Measurements from ENCODE around the gene ABI3. TPM values are rescaled to one million over a fixed set of nuclear protein-coding genes. Genes with fewer than 3 reads are reported as not detected.

Gene ABI3
- total RNA-seq, 2 experiments from 2014 or later = 18.7 to 18.9 TPM

DNA sequence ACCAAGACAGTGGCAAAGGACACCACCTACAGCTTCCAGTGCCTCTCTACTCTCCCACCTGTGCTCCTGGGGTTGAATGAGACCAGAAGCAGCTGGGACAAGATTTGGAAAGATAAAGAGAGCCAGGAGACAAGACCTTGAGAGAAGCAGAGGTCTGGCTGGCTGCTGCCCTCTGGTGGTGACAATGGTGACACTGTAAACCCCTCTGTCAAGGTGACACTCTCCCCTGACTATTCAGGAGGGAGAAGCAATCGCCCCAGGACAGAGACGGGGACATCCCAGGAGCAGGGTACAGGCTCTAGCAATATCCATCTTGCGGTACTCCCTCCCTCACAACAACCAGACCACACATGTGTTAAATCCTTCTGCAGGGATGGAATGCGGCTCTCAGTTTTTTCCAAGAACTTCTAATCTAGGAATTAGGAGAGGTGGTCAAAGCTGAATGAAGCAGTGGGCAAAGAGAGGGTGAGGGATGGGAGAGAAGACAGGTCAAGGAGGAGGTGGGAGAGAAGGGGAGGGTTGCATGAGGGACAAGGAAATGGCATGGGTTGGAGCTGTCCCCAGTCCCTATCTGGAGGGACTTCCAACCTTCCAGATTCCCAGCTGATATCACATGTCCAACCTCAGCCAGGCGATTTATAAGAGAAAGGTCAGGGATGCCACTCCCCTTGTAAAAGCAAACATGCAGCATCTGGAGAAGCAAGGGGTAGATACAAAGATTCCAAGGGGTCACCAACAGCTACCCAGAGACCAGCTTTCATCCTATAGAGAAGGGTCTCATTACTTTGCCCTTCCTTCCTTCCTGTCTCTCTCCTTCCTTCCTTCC lies 17.1 kb downstream of the ABI3 start:
- Mint-ChIP-seq H3K36me3 (ENCODE audit: low read depth) (peaks cover 3% of the 10 kb centered on the region), H3K4me1 (ENCODE audit: low read depth) (peaks cover 23% of the 10 kb centered on the region), H3K4me3 (no peak overlapping the region), H3K27ac (no peak overlapping the region), H3K27me3 (ENCODE audit: low read depth) (peaks cover 26% of the 10 kb centered on the region), H3K9me3 (no peaks in the 10 kb centered on the region)
- DNase-seq = peak; percentile 91
- CTCF ChIA-PET = interaction anchor here (0.6 to 6.2 kb wide), 24 partner anchors 8 to 480 kb away, joined by 3 to 117 read pairs (median 4); no protein-coding TSS in a partner anchor
- intact Hi-C loops (cut with micrococcal nuclease) = loop anchor here (1.0 to 5.0 kb wide), 3 partner anchors 17 to 160 kb away; partner anchors contain the start of genes ABI3 and GNGT2

DNA sequence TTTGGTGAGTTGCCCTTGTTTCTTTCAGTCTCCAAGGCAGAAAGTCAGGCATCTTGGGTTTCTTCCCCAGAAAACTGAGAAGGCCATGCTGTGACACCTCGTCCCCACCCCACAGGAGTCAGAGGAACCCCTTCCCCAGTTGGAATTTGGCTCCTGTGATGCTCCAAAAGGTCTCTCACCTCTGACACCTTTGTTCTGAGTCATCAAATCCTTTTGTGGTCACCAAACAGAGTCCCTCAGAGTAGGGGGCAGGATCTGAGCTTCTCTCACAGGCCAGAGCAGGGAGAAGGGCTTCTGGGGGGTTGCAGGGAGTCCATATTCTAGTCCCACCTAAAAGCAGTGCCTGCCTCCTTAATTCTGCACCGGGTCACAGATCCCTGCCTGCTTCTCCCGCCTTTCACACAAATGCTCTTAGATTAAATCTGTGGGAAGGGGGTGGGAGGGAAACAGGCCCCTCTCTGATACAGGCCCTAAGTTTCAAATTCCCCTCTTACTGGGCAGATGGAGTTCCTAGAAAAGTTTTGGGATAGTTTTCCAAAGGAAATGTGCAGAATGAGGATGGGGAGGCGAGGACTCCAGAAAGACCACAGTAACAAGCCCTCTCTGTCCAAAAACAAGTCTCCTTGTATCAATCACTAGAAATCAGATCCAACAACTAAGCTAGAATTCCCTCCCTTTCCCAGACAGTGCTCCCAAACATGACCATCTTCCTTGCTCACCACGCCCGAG lies 18.7 kb downstream of the ABI3 start:
- no peak for DNase-seq
- H3K4me3 Mint-ChIP-seq = peak overlapping the region; percentile 42
- intact Hi-C loops (cut with micrococcal nuclease) = loop anchor here (5.0 kb wide), 1 partner anchor 158 kb away; no protein-coding TSS in a partner anchor
- H3K36me3 Mint-ChIP-seq (ENCODE audit: low read depth) = no peaks in the 10 kb centered on the region
- H3K27ac Mint-ChIP-seq = no peak overlapping the region
- H3K27me3 Mint-ChIP-seq (ENCODE audit: low read depth) = peaks cover 26% of the 10 kb centered on the region
- peaks cover 11% of the 10 kb centered on the region for H3K4me1 Mint-ChIP-seq (ENCODE audit: low read depth)
- no peaks in the 10 kb centered on the region for H3K9me3 Mint-ChIP-seq
- CTCF ChIA-PET = interaction anchor here (0.6 to 6.2 kb wide), 7 partner anchors 14 to 139 kb away, joined by 3 to 117 read pairs (median 6); no protein-coding TSS in a partner anchor

DNA sequence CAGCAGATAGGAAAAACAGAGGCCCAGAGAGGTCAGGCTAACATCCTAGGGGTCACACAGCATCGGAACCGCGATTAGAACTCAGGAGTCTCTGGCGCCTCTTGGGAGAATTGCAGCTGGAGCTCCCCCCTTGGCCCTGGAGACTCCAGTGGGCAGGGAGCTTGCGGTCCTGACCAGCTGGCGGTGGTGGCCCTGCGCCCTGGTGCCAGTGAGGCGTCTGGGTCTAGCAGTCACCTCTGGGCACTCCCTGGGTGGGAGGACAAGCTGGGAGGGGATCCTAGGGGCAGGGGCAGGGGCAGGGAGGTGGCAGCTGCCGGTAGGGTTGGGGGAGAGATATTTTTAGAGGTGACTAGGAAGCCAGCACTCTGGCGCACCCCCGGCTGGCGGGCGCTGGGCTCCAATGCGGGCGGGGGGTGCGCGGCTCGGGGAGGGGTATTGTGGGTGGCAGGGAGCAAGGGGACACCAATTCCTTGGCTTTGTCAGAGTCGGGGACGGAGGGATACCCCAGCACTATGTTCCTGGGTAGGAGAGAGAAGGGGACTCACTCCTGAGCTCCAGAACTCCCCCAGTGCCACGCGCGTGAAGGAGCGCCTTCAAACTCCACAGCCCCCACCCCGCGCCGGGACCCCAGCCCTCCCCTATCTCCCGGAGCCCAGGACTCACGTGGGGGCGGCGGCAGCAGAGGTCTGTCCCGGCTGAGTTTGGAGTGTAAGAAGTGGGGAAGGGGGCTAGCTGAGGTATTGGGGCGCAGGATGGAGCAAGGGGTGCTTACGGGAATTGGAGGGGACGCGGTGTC lies 19.5 kb downstream of the ABI3 start:
- Mint-ChIP-seq H3K9me3 (no peaks in the 10 kb centered on the region), H3K4me1 (ENCODE audit: low read depth) (peaks cover 8% of the 10 kb centered on the region), H3K36me3 (ENCODE audit: low read depth) (no peaks in the 10 kb centered on the region), H3K4me3 (peak overlapping the region; percentile 75), H3K27me3 (ENCODE audit: low read depth) (peaks cover 21% of the 10 kb centered on the region), H3K27ac (no peak overlapping the region)
- DNase-seq = no peak
- intact Hi-C loops (cut with micrococcal nuclease) = loop anchor here (1.0 to 5.0 kb wide), 3 partner anchors 38 to 157 kb away; no protein-coding TSS in a partner anchor
- CTCF ChIA-PET = interaction anchor here (0.6 to 6.2 kb wide), 6 partner anchors 15 to 334 kb away, joined by 3 to 117 read pairs (median 3); no protein-coding TSS in a partner anchor

DNA sequence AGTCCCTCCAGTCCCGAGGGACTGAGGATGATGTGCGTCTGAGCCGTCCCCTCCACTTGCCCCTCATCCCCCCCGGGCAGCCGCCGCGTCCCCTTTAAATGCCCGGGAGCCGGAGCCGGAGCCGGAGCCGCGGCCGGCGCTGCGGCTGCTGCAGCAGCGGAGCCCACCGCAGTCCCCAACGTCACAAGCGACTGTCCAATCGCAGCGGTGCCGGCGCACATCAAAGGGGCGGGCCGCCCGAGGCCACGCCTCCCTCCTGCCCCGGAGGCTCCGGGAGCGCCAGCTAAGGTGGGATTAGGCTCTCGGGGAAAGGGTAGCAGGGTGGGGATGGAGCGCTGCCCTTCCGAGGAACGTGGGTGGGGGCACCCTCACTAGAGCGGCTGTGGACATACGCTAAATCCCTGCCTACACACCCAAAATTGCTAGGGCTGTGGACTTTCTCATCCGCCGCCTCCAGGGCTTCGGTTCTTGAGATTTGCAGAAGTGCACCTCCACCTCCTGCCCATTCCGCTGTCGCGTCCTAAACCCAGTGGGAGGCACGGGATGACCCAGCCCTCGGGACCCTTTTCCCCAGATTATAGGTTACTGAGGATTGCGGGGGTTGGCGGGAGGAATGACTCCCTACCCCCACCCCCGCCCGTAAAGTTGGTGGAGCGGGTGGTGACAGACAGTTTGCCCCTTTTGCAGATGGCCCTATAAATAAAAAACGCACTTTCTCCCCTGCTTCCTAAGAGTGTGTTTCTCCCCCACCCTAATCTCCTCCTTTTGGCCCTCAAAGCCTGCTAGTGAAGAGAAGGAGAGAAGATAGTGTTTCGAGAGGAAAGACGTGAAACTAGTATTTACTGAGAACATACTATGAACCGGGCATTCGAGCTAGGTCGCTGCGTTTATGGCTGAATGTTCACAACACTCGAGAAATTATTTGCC lies 20.4 kb downstream of the ABI3 start, which contains the start of gene PHOSPHO1:
TSS of gene PHOSPHO1 (minus strand) at position 152 of the 927 bp plus-strand sequence. CDS start 4,096 bp downstream, outside the sequence.
- CTCF ChIA-PET = interaction anchor here (0.6 to 6.2 kb wide), 5 partner anchors 50 to 333 kb away, joined by 3 to 117 read pairs (median 3); no protein-coding TSS in a partner anchor
- H3K36me3 Mint-ChIP-seq (ENCODE audit: low read depth) = no peaks in the 10 kb centered on the region
- peak; percentile 82 for DNase-seq
- intact Hi-C loops (cut with micrococcal nuclease) = loop anchor here (1.0 to 2.0 kb wide), 2 partner anchors 39 to 60 kb away; no protein-coding TSS in a partner anchor
- H3K27me3 Mint-ChIP-seq (ENCODE audit: low read depth) = peaks cover 16% of the 10 kb centered on the region
- peaks cover 8% of the 10 kb centered on the region for H3K4me1 Mint-ChIP-seq (ENCODE audit: low read depth)
- no peaks in the 10 kb centered on the region for H3K9me3 Mint-ChIP-seq
- H3K4me3 Mint-ChIP-seq = peak within 1 kb of the TSS; percentile 75
- no peak within 1 kb of the TSS for H3K27ac Mint-ChIP-seq

DNA sequence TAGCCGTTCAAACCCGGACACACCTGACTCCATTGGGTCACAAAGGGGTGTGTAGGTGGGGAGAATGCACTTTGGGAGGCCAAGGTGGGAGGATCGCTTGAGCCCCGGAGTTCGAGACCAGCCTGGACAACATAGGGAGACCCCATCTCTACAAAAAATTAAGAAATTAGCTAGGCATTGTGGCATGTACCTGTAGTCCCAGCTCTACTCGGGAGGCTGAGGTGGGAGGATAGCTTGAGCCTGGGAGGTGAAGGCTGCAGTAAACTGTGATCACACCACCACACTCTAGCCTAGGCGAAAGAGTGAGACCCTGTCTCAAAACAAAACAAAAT lies 21.0 kb downstream of the ABI3 start:
- CTCF ChIA-PET = interaction anchor here (0.8 to 1.0 kb wide), 2 partner anchors 51 to 65 kb away, joined by 3 read pairs; no protein-coding TSS in a partner anchor
- intact Hi-C loops (cut with micrococcal nuclease) = loop anchor here (2.0 kb wide), 1 partner anchor 59 kb away; no protein-coding TSS in a partner anchor
- Mint-ChIP-seq H3K4me1 (ENCODE audit: low read depth) (peaks cover 8% of the 10 kb centered on the region), H3K9me3 (no peaks in the 10 kb centered on the region), H3K27me3 (ENCODE audit: low read depth) (peaks cover 16% of the 10 kb centered on the region), H3K36me3 (ENCODE audit: low read depth) (no peaks in the 10 kb centered on the region), H3K27ac (no peak overlapping the region), H3K4me3 (peak overlapping the region; percentile 75)
- DNase-seq = no peak

DNA sequence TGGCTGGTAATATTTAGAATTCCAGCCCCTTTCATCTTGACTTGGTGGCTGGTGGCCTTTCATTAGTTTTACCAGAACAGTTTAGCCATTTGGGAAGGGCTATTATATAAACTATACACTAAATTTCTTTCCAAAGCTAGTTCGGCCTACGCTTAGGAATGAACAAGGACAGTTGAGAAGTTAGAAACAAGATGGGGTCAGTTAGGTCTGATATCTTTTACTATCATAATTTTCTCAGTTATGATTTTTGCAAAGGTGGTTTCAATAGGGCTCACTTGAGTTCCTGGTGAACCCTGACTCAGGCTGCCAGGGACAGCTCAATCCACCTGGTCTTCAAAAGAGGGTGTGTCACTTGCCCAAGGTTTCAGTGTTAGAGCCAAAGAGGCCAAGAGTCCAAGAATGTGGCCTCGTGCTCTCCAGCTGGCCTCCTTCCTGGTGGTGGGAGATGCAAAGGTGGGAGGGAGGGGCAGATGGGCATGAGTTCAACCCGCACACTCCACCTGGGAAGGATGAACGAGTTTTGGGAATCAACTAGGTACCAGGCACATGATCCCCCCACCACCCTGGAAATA lies 24.1 kb downstream of the ABI3 start:
- Mint-ChIP-seq H3K4me3 (no peak overlapping the region), H3K9me3 (no peaks in the 10 kb centered on the region), H3K27me3 (ENCODE audit: low read depth) (peaks cover 9% of the 10 kb centered on the region), H3K36me3 (ENCODE audit: low read depth) (no peaks in the 10 kb centered on the region), H3K27ac (no peak overlapping the region), H3K4me1 (ENCODE audit: low read depth) (peaks cover 6% of the 10 kb centered on the region)
- CTCF ChIA-PET = interaction anchor here (1.0 kb wide), 1 partner anchor 55 kb away, joined by 3 read pairs; no protein-coding TSS in a partner anchor
- no peak for DNase-seq
- intact Hi-C loops (cut with micrococcal nuclease) = no loop called here

DNA sequence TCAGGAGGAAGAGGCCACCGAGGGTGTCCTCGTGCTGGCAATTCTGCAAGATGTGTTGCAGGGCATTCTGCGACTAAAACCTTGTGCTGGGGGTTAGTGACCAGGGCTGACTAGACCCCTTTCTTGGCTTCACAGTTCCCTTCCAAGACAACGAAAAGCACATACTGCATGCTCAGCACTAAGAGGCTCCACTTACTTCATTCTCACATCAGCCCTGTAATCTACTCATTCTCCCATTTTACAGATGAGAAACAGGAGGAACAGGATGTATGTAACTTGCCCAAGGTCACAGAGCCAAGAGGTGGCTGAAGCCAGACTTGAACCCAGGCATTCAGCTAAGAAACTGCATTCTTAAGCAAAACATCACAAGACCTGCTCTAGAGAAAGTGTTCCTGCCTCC lies 25.4 kb downstream of the ABI3 start:
- no peak for DNase-seq
- no peak overlapping the region for H3K4me3 Mint-ChIP-seq
- no peak overlapping the region for H3K27ac Mint-ChIP-seq
- CTCF ChIA-PET = interaction anchor here (1.1 to 1.6 kb wide), 2 partner anchors 9 to 55 kb away, joined by 4 read pairs; no protein-coding TSS in a partner anchor
- peaks cover 7% of the 10 kb centered on the region for H3K27me3 Mint-ChIP-seq (ENCODE audit: low read depth)
- peaks cover 4% of the 10 kb centered on the region for H3K4me1 Mint-ChIP-seq (ENCODE audit: low read depth)
- no peaks in the 10 kb centered on the region for H3K36me3 Mint-ChIP-seq (ENCODE audit: low read depth)
- H3K9me3 Mint-ChIP-seq = no peaks in the 10 kb centered on the region
- intact Hi-C loops (cut with micrococcal nuclease) = no loop called here

DNA sequence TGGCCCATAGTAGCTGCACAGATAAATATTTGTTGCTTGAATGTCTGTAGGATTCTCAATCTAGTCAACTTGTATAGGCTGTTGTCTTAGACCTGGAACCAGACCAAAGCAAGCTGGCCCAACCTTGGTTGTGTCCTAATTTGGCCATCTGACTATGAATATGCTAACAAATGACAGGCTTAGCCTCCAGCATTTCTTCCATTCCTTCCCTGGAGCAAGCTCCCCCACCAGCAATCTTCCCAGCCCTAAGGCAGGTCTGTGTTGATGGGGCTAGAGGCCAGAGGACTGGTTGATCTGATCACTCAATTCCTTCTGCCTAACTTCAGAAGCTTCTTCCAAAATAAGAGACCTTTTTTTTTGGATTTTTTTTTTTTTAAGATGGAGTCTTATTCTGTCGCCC lies 29.5 kb downstream of the ABI3 start:
- H3K27ac Mint-ChIP-seq = no peak overlapping the region
- CTCF ChIA-PET = interaction anchor here (1.9 to 2.0 kb wide), 2 partner anchors 13 to 60 kb away, joined by 6 to 7 read pairs; no protein-coding TSS in a partner anchor
- no peak for DNase-seq
- intact Hi-C loops (cut with micrococcal nuclease) = no loop called here
- H3K36me3 Mint-ChIP-seq (ENCODE audit: low read depth) = no peaks in the 10 kb centered on the region
- H3K27me3 Mint-ChIP-seq (ENCODE audit: low read depth) = no peaks in the 10 kb centered on the region
- no peak overlapping the region for H3K4me3 Mint-ChIP-seq
- no peaks in the 10 kb centered on the region for H3K4me1 Mint-ChIP-seq (ENCODE audit: low read depth)
- no peaks in the 10 kb centered on the region for H3K9me3 Mint-ChIP-seq

DNA sequence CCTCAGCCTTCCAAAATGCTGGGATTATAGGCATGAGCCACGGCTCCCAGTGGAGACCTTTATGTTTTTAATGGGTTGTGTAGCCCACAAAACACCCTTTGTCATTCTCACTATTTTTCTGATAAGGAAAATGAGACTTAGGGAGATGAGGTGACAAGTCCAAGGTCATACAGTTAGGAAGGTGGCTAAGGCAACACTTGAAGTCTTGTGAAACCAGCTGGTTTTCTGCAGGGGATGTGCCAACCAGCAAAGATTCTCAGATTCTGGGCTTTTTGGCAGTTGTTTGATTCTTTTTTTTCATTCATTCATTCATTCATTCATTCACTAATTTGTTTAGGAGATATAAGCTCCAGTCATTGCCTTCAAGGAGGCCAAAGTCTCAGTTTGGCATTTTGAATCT lies 30.1 kb downstream of the ABI3 start:
- Mint-ChIP-seq H3K4me3 (no peak overlapping the region), H3K9me3 (no peaks in the 10 kb centered on the region), H3K36me3 (ENCODE audit: low read depth) (no peaks in the 10 kb centered on the region), H3K4me1 (ENCODE audit: low read depth) (no peaks in the 10 kb centered on the region), H3K27ac (no peak overlapping the region), H3K27me3 (ENCODE audit: low read depth) (no peaks in the 10 kb centered on the region)
- CTCF ChIA-PET = interaction anchor here (1.9 to 2.0 kb wide), 2 partner anchors 14 to 61 kb away, joined by 6 to 7 read pairs; no protein-coding TSS in a partner anchor
- DNase-seq = no peak
- intact Hi-C loops (cut with micrococcal nuclease) = no loop called here

DNA sequence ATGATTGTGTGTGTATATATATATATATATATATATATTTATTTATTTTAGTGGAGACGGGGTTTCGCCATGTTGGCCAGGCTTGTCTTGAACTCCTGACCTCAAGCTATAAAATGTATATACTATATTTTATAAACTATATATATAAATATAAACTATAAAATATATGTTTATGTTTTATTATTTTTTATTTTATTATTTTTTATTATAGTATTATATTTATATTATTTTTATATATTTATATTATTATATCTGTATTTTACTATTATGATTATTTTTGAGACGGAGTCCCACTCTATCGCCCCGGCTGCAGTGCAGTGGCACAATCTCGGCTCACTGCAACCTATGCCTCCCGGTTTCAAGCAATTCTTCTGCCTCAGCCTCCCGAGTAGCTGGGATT lies 30.5 kb downstream of the ABI3 start:
- CTCF ChIA-PET = interaction anchor here (0.6 to 1.9 kb wide), 2 partner anchors 14 to 71 kb away, joined by 4 to 7 read pairs; no protein-coding TSS in a partner anchor
- no peak overlapping the region for H3K27ac Mint-ChIP-seq
- DNase-seq = no peak
- H3K27me3 Mint-ChIP-seq (ENCODE audit: low read depth) = no peaks in the 10 kb centered on the region
- no peaks in the 10 kb centered on the region for H3K36me3 Mint-ChIP-seq (ENCODE audit: low read depth)
- H3K4me3 Mint-ChIP-seq = no peak overlapping the region
- H3K9me3 Mint-ChIP-seq = no peaks in the 10 kb centered on the region
- intact Hi-C loops (cut with micrococcal nuclease) = no loop called here
- H3K4me1 Mint-ChIP-seq (ENCODE audit: low read depth) = no peaks in the 10 kb centered on the region
